GM12878 (cell line): ENCODE data around the gene ITGA3. TPM values are rescaled to one million over a fixed set of nuclear protein-coding genes. Genes with fewer than 3 reads are reported as not detected.

ENCODE experiments used
- BHLHE40 ChIP-seq, 2 experiments: fragments of 450-650 bp in 1 of 2; IDR thresholded peaks; 2 replicates each; pipeline ENCODE4 v1.6.1; 2011 to 2017; ENCODE audit warnings: low read depth in 2 of 2, borderline replicate concordance in 1 of 2, improper control_type of control experiment in 1 of 2, low read length in 1 of 2, mild to moderate bottlenecking in 1 of 2
- CREB1 ChIP-seq: IDR thresholded peaks from 2 replicates; pipeline ENCODE4 v1.6.1; 2012; ENCODE audit warnings: low read depth, mild to moderate bottlenecking, inconsistent platforms
- FOXK2 ChIP-seq: fragments of 450-650 bp; IDR thresholded peaks from 2 replicates; pipeline ENCODE4 v1.6.1; 2017; ENCODE audit warnings: mild to moderate bottlenecking, moderate library complexity
- IKZF1 ChIP-seq: fragments of 450-650 bp; conservative IDR thresholded peaks from 2 replicates; pipeline ENCODE4 v1.6.1; 2017; ENCODE audit warnings: antibody characterized with exemption, mild to moderate bottlenecking
- IRF4 ChIP-seq: IDR thresholded peaks from 2 replicates; pipeline ENCODE4 v1.6.1; 2011; ENCODE audit warnings: low read depth, low read length
- MEF2B ChIP-seq: fragments of 450-650 bp; IDR thresholded peaks from 2 replicates; pipeline ENCODE4 v1.6.1; 2018; ENCODE audit warnings: mild to moderate bottlenecking, moderate library complexity; ENCODE audit not compliant: partially characterized antibody, poor library complexity, severe bottlenecking
- MTA2 ChIP-seq: fragments of 450-650 bp; IDR thresholded peaks from 2 replicates; pipeline ENCODE4 v1.6.1; 2016; ENCODE audit warnings: low read depth, mild to moderate bottlenecking, moderate library complexity
- NBN ChIP-seq: fragments of 450-650 bp; IDR thresholded peaks from 2 replicates; pipeline ENCODE4 v1.6.1; 2016
- NFIC ChIP-seq: IDR thresholded peaks from 2 replicates; pipeline ENCODE4 v1.6.1; 2012; ENCODE audit warnings: low read depth, mild to moderate bottlenecking, inconsistent platforms, low read length, moderate library complexity
- NFYB ChIP-seq: IDR thresholded peaks from 2 replicates; pipeline ENCODE4 v1.6.1; 2011; ENCODE audit warnings: low read depth, mild to moderate bottlenecking, low read length, improper control_type of control experiment, moderate library complexity; ENCODE audit not compliant: insufficient read depth
- NR2F1 ChIP-seq: fragments of 450-650 bp; conservative IDR thresholded peaks from 2 replicates; pipeline ENCODE4 v1.6.1; 2017; ENCODE audit warnings: mild to moderate bottlenecking
- POLR2A ChIP-seq: IDR thresholded peaks from 2 replicates; pipeline ENCODE4 v1.6.1; 2011; ENCODE audit warnings: low read depth, mild to moderate bottlenecking, low read length
- RELA ChIP-seq: fragments of 450-650 bp; IDR thresholded peaks from 2 replicates; pipeline ENCODE4 v1.8.0; 2014; ENCODE audit warnings: borderline replicate concordance; ENCODE audit not compliant: partially characterized antibody
- ZNF217 ChIP-seq: fragments of 450-650 bp; IDR thresholded peaks from 2 replicates; pipeline ENCODE4 v1.6.1; 2017; ENCODE audit warnings: antibody characterized with exemption, mild to moderate bottlenecking
- polyA plus RNA-seq, 11 experiments: library from polyadenylated mRNA; depleted of rRNA in 4 of 11; unstranded in 6 of 11; stranded (reverse) in 5 of 11; fragments of >200 nt; fragmentation: Nextera tagmentation in 4 of 11; fragmentation: Illumina TruSeq in 1 of 11; extraction: Ambion mirVana in 4 of 11; extraction: Trizol in 1 of 11; gene quantifications; 1 replicate in 1 of 11; 2 replicates in 10 of 11; pipeline versions ENCODE4 v1.2.1 to v1.2.3, GENCODE V29; 2011 to 2016; ENCODE audit warnings: inconsistent platforms in 2 of 11, missing spikeins in 2 of 11, low read depth in 1 of 11
- total RNA-seq, 4 experiments: library from RNA; depleted of rRNA in 3 of 4; stranded (reverse); fragments of >200 nt in 3 of 4; fragmentation: Illumina TruSeq in 1 of 4; extraction: Trizol in 1 of 4; gene quantifications; 2 replicates each; pipeline versions ENCODE4 v1.2.1 to v1.2.3, GENCODE V29; 2013 to 2021
- TF ChIP-seq, protein P1 (sequence below): IDR thresholded peaks from 2 replicates; pipeline ENCODE4 v1.6.1; 2012; ENCODE audit warnings: low read depth, low read length, improper control_type of control experiment
- TF ChIP-seq, protein P2 (sequence below): fragments of 450-650 bp; formaldehyde crosslinking; IDR thresholded peaks from 2 replicates; pipeline ENCODE4 v1.4.0; 2020; ENCODE audit warnings: mild to moderate bottlenecking, moderate library complexity
- TF ChIP-seq, protein P3 (sequence below): fragments of 450-650 bp; conservative IDR thresholded peaks from 2 replicates; pipeline ENCODE4 v1.6.1; 2017; ENCODE audit warnings: mild to moderate bottlenecking, moderate library complexity
- TF ChIP-seq, protein P4 (sequence below): IDR thresholded peaks from 2 replicates; pipeline ENCODE4 v1.6.1; 2011; ENCODE audit warnings: mild to moderate bottlenecking, low read depth, low read length, moderate library complexity; ENCODE audit not compliant: insufficient replicate concordance

The ITGA3 gene
- total and polyA plus RNA-seq, 10 of the 15 experiments (the other 5 are each of a cell fraction or from before 2014, with no cell fraction given) = 0.29 to 13.4 (median 6.6) TPM

DNA sequence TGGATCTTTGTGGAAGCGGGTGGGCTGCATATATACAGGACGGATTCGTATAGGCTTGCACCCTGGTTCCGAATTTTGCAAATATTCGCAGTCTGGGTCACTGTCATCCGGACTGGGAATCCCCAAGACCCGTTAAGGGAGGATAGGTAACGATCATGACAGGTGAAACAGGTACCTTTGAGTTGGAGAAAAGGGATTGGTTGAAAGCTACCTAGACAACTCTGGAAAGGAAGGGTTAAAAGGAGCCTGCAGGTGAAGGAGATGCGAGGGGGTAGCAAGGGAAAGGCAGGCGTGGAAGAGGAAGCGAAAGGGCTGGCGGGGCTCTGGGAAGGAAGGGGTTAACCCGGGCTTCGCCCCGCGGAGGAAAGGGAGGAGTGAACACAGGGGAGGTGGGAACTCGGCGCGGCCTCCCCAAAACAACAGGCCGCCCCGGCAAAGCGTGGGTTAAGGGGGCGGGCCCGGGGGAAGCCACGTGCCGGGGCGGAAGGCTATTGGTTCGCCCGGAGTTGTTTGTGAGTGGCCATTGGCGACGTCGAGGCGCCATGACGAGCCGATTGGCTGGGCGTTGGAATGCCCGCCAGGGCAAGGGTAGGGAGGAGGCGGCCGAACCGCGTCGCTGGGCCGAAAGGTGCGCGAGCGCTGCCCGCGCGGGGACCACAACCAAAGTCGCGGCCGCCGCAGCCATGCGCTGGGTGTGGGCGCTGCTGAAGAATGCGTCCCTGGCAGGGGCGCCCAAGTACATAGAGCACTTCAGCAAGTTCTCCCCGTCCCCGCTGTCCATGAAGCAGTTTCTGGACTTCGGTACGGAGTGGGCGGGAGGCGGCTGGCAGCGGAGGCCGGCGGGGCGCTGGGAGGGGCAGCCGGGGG lies 39.1 kb downstream of the ITGA3 start, which contains the start of gene PDK2 (continued):
- TF ChIP-seq BHLHE40 (IDR thresholded peaks at IDR 0.05; ENCODE audit: borderline replicate concordance in 1 of 2, low read depth in 2 of 2, low read length in 1 of 2) (peak; percentile 74 to 95; a peak in 3 of 4 replicates), CREB1 (peak; percentile 67), RELA (peak; percentile 55), ZNF217 (peak; percentile 78), MEF2B (peak; percentile 4), FOXK2 (peak; percentile 88), MTA2 (peak; percentile 77; the same call in 1 of the 2 replicates), IKZF1 (peak; percentile 62), IRF4 (0 out of 2 replicates have a peak, but pooled peaks have one; percentile 5), NBN (peak; percentile 64; the same call in 1 of the 2 replicates), POLR2A (peak; percentile 71), NFIC (no peak), NR2F1 (0 out of 2 replicates have a peak, but pooled peaks have one; percentile 15), NFYB (peak; percentile 97)
- TF ChIP-seq, protein P1, sequence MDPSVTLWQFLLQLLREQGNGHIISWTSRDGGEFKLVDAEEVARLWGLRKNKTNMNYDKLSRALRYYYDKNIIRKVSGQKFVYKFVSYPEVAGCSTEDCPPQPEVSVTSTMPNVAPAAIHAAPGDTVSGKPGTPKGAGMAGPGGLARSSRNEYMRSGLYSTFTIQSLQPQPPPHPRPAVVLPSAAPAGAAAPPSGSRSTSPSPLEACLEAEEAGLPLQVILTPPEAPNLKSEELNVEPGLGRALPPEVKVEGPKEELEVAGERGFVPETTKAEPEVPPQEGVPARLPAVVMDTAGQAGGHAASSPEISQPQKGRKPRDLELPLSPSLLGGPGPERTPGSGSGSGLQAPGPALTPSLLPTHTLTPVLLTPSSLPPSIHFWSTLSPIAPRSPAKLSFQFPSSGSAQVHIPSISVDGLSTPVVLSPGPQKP = no peak
- TF ChIP-seq, protein P2, sequence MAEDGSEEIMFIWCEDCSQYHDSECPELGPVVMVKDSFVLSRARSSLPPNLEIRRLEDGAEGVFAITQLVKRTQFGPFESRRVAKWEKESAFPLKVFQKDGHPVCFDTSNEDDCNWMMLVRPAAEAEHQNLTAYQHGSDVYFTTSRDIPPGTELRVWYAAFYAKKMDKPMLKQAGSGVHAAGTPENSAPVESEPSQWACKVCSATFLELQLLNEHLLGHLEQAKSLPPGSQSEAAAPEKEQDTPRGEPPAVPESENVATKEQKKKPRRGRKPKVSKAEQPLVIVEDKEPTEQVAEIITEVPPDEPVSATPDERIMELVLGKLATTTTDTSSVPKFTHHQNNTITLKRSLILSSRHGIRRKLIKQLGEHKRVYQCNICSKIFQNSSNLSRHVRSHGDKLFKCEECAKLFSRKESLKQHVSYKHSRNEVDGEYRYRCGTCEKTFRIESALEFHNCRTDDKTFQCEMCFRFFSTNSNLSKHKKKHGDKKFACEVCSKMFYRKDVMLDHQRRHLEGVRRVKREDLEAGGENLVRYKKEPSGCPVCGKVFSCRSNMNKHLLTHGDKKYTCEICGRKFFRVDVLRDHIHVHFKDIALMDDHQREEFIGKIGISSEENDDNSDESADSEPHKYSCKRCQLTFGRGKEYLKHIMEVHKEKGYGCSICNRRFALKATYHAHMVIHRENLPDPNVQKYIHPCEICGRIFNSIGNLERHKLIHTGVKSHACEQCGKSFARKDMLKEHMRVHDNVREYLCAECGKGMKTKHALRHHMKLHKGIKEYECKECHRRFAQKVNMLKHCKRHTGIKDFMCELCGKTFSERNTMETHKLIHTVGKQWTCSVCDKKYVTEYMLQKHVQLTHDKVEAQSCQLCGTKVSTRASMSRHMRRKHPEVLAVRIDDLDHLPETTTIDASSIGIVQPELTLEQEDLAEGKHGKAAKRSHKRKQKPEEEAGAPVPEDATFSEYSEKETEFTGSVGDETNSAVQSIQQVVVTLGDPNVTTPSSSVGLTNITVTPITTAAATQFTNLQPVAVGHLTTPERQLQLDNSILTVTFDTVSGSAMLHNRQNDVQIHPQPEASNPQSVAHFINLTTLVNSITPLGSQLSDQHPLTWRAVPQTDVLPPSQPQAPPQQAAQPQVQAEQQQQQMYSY (CRISPR knock-in tag) = no peak
- TF ChIP-seq, protein P3, sequence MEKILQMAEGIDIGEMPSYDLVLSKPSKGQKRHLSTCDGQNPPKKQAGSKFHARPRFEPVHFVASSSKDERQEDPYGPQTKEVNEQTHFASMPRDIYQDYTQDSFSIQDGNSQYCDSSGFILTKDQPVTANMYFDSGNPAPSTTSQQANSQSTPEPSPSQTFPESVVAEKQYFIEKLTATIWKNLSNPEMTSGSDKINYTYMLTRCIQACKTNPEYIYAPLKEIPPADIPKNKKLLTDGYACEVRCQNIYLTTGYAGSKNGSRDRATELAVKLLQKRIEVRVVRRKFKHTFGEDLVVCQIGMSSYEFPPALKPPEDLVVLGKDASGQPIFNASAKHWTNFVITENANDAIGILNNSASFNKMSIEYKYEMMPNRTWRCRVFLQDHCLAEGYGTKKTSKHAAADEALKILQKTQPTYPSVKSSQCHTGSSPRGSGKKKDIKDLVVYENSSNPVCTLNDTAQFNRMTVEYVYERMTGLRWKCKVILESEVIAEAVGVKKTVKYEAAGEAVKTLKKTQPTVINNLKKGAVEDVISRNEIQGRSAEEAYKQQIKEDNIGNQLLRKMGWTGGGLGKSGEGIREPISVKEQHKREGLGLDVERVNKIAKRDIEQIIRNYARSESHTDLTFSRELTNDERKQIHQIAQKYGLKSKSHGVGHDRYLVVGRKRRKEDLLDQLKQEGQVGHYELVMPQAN = peak; percentile 41; the same call in 1 of the 2 replicates
- TF ChIP-seq, protein P4, sequence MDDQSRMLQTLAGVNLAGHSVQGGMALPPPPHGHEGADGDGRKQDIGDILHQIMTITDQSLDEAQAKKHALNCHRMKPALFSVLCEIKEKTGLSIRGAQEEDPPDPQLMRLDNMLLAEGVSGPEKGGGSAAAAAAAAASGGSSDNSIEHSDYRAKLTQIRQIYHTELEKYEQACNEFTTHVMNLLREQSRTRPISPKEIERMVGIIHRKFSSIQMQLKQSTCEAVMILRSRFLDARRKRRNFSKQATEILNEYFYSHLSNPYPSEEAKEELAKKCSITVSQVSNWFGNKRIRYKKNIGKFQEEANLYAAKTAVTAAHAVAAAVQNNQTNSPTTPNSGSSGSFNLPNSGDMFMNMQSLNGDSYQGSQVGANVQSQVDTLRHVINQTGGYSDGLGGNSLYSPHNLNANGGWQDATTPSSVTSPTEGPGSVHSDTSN = no peak
